Measurements from ENCODE around the gene CAPN5.

Gene CAPN5

DNA sequence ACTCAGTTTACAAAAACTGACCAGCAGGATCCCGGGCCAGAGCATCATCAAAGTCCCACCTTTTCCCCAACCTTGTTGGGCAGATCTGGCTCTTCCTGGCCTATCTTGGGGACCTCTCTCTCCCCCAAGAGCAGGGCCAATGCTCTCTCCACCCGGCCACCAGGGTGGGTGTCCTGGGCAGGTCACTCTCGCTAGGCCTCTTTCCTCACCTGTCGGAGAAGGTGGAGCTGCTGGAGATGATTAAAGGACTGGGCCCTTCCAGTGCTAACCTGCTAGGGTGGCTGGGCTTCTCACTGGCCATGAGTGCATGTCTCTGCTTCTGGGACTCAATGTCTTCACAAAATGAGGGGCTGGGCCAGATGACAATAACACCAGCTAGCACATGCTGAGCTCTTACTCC lies 2.9 kb upstream of the CAPN5 start:
- no peak for DNase-seq (ENCODE audit: low read depth)

GRCh38 chr11:77064648-77065217 lies 2.0 kb upstream of the CAPN5 start:
- DNase-seq (ENCODE audit: low read depth), result no peak

DNA sequence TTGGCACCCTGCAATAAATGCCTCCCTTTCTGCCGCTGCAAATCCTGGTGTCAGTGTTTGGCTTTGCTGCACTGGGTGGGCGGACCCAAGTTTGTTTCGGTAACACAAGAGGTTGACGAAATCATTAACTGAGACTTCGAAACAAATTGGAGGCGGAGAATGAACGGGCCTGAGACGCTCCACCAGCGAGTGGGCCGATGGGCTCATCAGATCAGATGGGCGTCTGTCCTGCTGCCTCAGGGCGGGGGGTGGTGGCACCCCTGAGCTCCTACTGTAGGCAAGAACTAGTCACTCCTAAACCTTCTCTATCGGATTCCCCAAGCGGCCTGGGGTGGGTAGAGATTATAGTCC lies 918 bp upstream of the CAPN5 start:
- no peak for DNase-seq (ENCODE audit: low read depth)

DNA sequence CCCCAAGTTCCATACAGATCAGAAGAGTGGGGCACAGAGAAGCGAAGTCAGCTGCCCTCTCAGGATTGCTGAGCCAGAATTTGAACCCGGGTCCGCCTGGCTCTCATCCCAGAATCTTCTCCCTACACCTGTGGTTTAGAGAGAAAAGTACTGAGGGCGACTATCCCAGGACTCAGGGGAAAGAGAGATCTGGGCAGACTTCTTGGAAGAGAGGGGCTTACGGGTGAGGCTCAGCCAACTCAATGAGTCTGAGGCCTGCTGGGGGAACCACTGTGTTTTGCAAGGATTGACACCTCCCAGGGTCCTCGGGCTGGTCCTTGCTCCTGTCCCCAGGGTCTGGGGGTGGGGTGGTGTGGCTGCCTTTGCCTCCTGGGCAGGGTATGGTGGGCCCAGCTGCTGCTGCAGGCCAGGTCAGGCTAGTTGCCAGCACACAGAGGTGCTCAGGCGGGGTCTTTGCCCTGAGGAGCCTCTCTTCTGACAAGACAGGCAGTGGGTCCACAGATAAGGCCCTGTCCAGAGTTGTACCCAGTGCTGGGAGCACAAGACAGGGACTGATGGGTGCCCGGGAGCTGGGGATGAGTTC lies 1.2 kb downstream of the CAPN5 start:
- DNase-seq (ENCODE audit: low read depth), result no peak

DNA sequence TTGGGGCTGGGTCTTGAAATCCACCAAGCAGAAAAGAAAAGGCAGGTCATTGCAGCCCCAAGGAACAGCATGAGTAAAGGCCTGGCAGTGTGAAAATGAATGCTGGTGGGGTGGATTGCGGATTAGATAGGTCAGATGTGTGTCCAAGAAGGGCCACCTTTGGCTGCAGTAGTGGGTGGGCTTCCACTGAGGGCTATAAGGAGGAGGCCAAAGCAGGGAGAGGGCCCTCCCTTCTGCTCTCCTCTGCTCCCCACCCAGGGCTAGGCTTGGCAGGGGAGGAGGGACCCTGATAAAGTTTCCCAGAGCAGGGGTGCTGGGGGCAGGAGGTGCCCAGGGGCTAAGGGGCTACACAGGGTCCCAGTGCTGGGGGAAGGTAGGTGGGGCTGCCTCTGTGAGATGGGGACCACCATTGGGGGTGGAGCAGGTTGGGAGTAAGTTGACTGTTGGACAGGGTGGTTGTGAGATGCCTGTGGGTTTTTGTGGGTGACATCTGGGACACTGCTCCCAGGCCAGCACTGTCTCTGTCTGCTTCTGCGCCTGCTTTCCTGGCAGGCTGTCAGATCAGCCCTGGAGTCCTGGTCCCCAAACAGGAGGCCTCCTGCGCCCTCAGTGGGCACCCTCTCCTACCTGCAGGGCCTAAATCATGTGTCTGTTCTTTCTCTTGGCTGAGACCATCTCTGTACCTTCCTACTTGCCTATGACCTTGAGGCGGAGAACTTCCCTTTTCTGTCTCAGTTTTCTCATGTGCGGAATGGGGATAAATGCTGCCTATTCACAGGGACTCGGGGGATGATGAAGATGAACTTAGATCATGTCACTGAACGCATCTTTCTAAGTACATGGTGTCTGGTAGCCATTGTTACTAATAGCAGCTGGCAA lies 1.9 kb downstream of the CAPN5 start:
- no peak for DNase-seq (ENCODE audit: low read depth)

- DNase-seq (ENCODE audit: low read depth), result no peak
These were observed 2.7 kb downstream of the CAPN5 start for GRCh38 chr11:77069336-77069968.

DNA sequence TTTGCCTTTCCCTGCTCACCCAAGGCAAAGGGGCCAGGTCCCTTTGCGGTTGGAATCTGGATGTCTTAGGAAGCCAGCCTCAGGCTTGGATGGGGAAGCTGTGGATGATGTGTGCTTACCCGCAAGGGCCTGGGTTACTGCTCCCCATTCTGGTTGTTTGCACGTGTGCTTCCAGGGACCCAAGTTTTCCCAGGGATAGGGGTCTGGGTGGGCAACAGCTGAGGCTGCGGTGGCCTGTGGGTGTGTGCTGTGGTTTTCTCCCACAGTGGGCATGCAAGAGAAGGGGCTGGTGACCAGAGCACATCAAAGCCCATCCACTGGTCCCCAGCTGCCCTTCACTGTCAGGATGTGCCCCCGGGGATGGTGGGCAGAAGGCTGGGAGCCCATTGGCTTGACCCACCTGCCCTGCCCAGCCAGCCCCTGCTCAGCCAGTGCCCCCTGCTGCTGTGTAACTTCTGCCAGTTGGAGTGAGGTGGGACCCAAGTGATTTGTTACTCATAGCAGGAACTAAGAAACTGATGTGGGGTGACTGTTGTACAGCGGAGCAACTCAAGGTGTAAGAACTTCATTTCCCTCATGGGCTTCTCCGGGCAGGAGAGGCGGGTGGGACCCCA lies 3.3 kb downstream of the CAPN5 start:
- no peak for DNase-seq (ENCODE audit: low read depth)

DNA sequence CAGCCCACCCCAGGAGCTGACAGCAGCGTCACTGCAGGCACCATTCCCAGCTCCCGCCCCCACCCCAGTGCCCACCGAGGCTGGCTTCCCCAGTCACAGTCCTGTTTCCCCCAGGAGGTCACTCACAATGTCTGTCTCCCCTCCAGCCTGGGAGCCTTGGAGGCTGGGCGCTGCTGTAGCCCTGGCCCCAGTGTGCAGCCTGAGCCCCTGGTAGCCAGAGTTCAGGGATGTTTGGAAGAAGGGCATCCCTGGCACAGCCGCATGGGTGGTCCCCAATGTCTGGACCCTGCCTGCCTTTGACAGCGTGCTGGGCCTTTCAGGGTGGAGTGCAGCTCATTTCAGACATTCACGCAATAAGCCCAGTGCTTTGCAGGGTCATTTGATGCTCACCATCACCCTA lies 4.3 kb downstream of the CAPN5 start:
- no peak for DNase-seq (ENCODE audit: low read depth)

- no peak for DNase-seq (ENCODE audit: low read depth)
These were observed 5.2 kb downstream of the CAPN5 start for GRCh38 chr11:77071671-77072605.

DNA sequence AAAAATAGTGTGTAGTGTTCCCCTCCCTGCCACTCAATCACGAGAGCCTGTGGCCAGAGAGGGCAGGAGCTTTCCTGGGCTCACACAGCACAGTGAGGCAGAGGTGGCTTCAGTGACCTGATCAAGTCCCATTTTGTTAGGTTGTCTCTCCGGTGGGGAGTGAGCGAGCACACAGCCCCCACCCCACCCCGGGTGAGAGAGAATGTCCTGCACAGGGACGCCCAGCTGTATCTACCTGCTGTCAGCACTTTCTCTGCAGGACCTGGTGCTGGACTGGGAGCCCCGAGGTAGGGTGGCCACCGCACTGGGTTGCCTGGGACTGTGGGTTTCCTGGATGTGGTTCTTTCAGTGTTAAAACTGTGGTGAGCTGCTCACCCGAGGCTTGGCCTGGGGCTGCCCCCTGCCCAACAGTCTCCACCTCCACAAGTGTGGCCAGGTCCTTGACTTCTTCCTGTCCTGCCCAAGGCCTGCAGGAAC lies 6.1 kb downstream of the CAPN5 start:
- DNase-seq (ENCODE audit: low read depth), result no peak

DNA sequence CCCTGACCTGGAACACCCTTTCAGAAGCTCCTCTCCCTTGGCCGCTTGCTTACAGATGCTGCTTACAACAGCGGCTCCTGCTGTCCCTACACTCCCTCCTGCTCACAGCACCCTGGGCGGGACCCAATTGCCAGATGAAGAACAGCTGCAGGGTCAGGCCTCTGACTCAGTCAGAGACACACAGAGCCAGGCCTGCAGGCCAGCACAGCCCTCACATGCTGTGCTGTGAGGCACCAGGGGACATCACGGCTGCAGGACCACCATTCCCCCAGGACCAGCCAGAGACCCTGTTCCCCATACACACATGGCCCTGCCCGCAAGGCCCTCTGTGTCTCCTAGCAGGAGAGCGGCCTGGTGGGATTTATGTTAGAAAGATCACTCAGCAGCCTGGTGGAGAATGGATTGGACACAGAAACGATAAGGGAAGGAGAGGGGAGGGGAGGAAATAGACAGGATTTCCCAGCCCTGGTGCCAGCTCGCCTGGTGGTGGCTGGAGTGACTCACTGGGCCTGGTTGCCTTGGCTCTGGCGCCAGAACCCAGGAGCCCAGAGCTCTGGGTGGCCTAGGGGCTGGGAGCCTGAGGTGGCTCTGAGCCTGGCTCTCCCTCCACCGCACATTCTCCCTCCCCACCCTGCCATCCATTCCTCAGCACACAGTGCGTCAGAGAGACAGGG lies 6.7 kb downstream of the CAPN5 start:
- DNase-seq (ENCODE audit: low read depth), result no peak

- DNase-seq (ENCODE audit: low read depth), result no peak
These were observed 7.4 kb downstream of the CAPN5 start for GRCh38 chr11:77074205-77074604.

DNA sequence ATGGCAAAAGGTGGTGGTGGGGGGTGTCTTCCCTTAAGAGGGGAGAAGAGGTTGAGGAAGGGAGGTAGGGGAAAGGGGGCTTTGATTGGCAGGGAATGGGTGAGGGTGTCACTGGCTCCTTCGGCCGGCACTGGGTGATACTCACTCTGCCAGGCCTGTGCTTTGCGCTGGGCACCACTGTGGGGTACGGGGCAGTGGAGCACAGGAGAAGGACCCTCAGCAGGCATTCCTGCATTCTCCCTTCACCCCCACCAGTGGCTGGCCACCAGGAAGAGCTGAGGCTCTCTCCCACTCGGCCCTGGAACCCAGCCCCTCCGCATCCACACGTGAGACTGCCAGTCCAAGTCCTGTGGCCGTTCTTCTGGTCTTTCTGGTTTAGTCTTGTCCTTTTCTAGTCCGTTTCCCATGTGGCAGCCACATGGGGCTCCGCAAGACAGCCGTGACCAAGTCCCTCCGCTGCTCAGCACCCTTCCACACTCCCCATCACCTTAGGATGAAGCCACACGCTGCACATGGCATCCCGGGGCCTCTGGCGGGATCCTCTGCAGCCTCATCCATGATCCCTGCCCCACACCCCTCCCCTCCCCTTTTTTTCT lies 8.0 kb downstream of the CAPN5 start:
- no peak for DNase-seq (ENCODE audit: low read depth)

GRCh38 chr11:77075425-77075905 lies 8.7 kb downstream of the CAPN5 start:
- DNase-seq (ENCODE audit: low read depth), result no peak

DNA sequence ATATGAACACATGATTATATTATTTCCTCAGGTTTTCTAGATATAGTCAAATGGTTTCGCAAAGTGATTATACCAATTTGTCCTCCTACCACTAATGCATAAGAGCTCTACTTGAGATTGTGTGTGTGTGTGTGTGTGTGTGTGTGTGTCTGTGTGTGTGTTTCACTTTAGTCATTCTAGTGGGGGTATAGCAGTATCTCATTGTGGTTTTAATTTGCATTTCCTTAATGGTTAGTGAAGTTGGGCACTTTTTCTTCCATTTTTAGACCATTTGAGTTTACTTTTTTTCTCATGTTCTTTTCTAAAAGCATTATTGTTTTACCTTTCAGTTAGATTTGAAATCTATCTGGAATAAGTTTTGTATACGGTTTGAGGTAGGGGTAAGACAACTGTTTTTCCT lies 12.9 kb downstream of the CAPN5 start:
- no peak for DNase-seq (ENCODE audit: low read depth)

DNA sequence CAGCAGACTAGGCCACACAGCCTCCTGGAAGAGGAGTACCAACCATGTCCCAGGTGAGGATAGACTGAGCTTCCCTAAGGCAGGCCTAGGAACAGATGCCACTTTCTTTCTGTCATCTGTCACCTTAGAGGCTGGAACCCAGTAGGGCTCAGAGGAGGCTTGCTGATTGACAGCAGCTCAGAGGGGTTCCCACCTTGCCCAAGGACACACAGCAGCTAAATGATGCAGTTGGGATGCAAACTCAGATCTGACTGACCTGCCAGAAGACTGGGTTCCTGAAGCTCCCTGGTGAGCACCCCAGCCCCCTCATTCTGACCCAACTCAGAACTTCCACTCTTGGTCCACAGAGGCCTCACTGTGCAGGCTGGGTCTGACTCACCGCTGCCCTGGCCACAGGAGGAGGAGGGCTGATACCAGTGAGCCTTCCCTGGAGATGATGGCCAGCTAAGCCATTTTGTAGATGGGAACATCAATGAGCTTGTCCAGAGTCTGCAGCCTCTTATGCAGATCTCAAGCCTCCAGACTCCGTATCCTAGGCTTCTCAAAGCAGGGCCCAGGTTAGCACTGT lies 14.0 kb downstream of the CAPN5 start:
- no peak for DNase-seq (ENCODE audit: low read depth)

DNA sequence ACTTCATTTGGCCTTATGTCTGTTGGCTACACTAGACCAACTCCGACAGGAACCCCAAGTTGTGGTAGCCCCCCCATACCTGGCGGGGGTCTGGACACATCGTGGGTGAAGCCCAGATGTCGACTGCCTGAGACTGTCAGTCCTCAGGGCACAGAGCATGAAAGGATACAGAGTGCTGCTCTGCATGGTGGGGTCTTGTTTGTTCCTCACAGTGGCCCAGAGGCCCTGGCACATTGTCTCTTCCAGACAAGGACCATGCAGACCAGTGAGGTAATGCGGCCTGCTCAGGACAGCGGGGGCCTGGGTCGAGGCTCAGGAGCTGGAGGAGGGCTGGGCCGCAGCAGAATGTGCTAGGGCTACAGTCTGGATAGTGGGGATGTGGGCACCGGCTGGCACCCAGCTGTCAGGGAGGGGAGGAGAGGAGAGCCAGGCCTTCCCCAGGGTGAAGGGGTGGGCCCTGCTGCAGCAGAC lies 14.6 kb downstream of the CAPN5 start:
- no peak for DNase-seq (ENCODE audit: low read depth)

GRCh38 chr11:77081976-77082836 lies 15.4 kb downstream of the CAPN5 start:
- DNase-seq (ENCODE audit: low read depth), result no peak
